GM12874 (cell line): ENCODE data around the gene VAMP5.

Experiments
- TF ChIP-seq, protein P1 (sequence below): IDR thresholded peaks from 2 replicates; pipeline ENCODE4 v1.5.1; 2011; ENCODE audit warnings: low read depth, mild to moderate bottlenecking, control low read depth, low read length, moderate library complexity; ENCODE audit not compliant: insufficient read depth

VAMP5 gene

GRCh38 chr2:85549095-85549494, 35.1 kb upstream of the VAMP5 start:
- TF ChIP-seq, protein P1, sequence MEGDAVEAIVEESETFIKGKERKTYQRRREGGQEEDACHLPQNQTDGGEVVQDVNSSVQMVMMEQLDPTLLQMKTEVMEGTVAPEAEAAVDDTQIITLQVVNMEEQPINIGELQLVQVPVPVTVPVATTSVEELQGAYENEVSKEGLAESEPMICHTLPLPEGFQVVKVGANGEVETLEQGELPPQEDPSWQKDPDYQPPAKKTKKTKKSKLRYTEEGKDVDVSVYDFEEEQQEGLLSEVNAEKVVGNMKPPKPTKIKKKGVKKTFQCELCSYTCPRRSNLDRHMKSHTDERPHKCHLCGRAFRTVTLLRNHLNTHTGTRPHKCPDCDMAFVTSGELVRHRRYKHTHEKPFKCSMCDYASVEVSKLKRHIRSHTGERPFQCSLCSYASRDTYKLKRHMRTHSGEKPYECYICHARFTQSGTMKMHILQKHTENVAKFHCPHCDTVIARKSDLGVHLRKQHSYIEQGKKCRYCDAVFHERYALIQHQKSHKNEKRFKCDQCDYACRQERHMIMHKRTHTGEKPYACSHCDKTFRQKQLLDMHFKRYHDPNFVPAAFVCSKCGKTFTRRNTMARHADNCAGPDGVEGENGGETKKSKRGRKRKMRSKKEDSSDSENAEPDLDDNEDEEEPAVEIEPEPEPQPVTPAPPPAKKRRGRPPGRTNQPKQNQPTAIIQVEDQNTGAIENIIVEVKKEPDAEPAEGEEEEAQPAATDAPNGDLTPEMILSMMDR, result no peak

DNA sequence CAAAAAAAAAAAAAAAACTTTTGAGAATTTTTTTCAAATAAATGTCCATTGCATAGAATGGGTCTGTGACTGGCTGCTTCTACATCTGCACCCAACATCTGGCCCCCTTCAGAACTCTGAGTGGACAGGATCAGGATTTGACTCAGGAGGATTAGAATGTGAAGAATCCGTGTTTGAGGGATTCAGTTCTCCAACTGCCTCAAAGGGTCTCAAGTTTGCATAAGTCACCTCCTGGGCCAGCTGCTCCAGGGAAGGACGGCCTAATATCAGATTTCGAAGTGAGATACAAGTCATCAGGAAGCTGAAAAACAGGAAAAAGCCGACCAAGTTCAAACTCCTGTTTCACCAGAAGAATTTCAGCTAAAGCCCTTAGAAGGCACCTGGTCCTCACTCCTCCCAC, 34.4 kb upstream of the VAMP5 start:
- TF ChIP-seq, protein P1, result no peak

- TF ChIP-seq, protein P1, result no peak
Measured at GRCh38 chr2:85550486-85550885, 33.7 kb upstream of the VAMP5 start.

- TF ChIP-seq, protein P1, result peak; percentile 83
Measured at GRCh38 chr2:85551698-85552678, 32.2 kb upstream of the VAMP5 start.

DNA sequence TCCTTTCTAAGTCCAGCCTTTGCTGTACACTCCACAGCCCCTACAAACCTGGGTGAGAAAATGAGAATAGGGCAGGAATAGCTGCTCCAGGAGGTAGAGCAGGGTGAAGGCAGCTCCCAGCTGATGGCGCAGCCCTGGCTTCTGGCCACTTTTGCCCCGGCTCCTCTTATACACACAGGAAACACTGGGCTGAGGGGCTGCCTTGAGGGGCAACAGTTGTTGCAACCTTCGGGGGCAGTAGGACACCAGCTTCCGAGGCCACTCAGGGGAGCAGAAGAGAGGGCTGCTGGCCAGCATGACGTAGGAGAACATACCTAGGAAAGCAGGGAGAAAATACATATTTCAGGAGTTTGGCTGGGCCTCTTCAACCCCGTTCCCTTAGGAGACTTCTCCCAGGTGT, 31.0 kb upstream of the VAMP5 start:
- TF ChIP-seq, protein P1, result no peak

- TF ChIP-seq, protein P1, result no peak
Measured at GRCh38 chr2:85554980-85555612, 29.1 kb upstream of the VAMP5 start.

GRCh38 chr2:85557130-85557529, 27.1 kb upstream of the VAMP5 start:
- TF ChIP-seq, protein P1, result no peak
